Fibroblast of upper back skin (primary cell): ENCODE results near the gene YAE1.

Experiments
- DNase-seq: peaks from one replicate; pipeline ENCODE4 v3.0.0-alpha.2; 2013

YAE1 gene

GRCh38 chr7:39609113-39609934, 43.1 kb downstream of the YAE1 start:
- peak; percentile 85 for DNase-seq

GRCh38 chr7:39609935-39610263, 43.7 kb downstream of the YAE1 start:
- no peak for DNase-seq

DNA sequence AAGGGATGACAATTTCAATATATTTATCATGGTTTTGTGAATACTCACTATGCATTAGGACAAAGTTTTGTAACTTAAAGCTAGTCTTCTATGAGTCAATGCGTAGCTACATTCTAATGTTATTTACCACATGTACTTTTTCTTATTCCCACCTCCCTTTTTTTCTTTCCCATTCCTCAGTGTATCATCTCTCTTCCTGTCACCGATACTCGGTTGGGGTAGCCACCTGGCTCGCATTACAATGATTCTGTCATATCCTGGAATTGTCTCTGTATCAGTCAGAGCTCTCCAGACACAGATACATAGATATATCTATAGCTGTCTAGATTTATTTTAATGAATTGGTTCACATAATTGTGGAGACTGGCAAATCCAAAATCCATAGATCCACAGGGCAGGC, 47.4 kb downstream of the YAE1 start:
- peak; percentile 91 for DNase-seq

GRCh38 chr7:39614299-39614698, 48.1 kb downstream of the YAE1 start:
- no peak for DNase-seq

- no peak for DNase-seq
Observed at GRCh38 chr7:39615350-39615975, 49.3 kb downstream of the YAE1 start.

- peak; percentile 55 for DNase-seq
Observed at GRCh38 chr7:39616138-39616537, 49.9 kb downstream of the YAE1 start.

GRCh38 chr7:39617005-39617404, 50.8 kb downstream of the YAE1 start:
- peak; percentile 76 for DNase-seq

- no peak for DNase-seq
Observed at GRCh38 chr7:39618868-39619267, 52.7 kb downstream of the YAE1 start.

DNA sequence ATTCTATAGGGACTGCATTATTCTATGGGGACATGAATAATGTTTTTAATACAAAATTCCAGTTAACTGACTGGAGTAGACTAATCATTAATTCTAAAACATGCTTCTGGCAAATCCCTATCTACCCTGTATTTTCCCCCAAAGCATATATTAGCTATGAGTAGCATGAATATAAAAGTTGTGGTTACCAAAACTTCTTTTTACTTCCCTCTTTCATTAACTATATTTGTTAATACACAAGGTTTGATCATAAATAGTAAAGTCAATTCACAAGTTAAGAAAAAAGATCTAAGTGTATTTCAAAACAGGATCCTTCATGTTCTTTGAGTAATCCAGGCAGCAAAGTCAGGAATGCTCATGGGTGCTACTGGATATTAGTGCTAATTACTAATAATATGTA, 54.3 kb downstream of the YAE1 start:
- peak; percentile 32 for DNase-seq

DNA sequence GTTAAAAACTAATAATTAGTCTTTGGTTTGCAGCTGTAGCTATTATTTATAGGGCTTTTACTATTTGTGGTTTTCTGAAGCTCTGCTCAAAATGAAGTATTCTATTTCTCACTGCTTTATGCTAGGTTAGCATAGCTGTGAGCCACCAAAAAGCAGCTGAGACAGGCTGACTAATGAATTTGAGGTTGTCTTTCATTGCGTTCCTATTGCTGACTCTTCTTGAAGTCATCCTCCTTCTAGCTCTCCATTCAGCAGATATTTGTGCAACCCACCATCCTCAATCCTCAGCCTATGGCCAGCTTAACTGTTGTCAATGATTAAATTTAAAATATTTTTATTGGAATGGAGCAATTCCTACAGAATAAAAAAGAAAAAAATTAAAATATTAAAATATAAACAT, 55.1 kb downstream of the YAE1 start:
- peak; percentile 97 for DNase-seq

- DNase-seq = no peak
Observed at GRCh38 chr7:39621784-39622411, 55.7 kb downstream of the YAE1 start.
